ENCODE data around the gene UCHL3.

DNA sequence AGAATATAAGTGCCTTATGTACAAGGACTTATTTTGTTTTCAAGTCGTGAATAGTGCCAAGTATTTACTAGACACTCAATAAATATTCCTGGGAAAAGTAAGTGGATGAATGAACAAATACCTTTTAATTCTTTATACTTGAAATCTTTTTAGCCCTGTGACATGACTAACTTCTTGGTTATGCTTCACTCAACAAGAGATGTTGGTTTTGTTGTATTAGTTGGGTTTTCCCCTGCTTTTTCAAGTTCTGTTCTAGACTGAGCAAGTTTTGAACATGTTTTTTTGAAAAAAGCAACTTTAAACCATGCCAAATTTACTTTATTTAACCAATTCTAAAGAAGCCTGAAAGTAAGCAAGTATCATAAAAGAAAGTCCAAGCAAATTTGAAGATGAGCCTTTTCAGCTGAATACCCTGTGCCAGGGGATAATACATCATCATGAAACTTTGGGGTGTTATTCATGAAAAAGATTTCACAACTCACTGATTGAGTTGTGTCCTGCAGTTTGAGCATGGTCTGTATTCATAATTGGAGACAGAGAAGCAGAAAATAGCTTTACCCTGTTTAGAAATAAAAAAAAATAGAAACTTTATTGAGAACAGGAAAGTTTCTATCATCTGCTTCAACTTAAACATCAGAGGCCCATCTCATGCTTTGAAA lies 97.7 kb downstream of the UCHL3 start:
- no peak for TF ChIP-seq EP300 (IDR thresholded peaks at IDR 0.05)
- no peak for TF ChIP-seq HOXA7 (CRISPR knock-in tag; IDR thresholded peaks at IDR 0.05)
- TF ChIP-seq NR3C1 (IDR thresholded peaks at IDR 0.05) = no peak
- TF ChIP-seq MAZ (IDR thresholded peaks at IDR 0.05; ENCODE audit: borderline replicate concordance, low read depth, low read length) = no peak
- TF ChIP-seq, protein P1, sequence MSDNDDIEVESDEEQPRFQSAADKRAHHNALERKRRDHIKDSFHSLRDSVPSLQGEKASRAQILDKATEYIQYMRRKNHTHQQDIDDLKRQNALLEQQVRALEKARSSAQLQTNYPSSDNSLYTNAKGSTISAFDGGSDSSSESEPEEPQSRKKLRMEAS (IDR thresholded peaks at IDR 0.05) = no peak

Measured in A549 (cell line).